Ishikawa (cell line): Measurements from ENCODE around the gene FKBP2.

Source experiments
- CEBPB ChIP-seq: IDR thresholded peaks from 2 replicates; pipeline ENCODE4 v1.6.1; 2012
- CREB1 ChIP-seq: IDR thresholded peaks from 2 replicates; pipeline ENCODE4 v1.6.1; 2012; ENCODE audit warnings: low read depth
- EGR1 ChIP-seq: IDR thresholded peaks from 2 replicates; pipeline ENCODE4 v1.6.1; 2012
- EP300 ChIP-seq: IDR thresholded peaks from 2 replicates; pipeline ENCODE4 v1.6.1; 2012; ENCODE audit warnings: borderline replicate concordance
- FOXM1 ChIP-seq: IDR thresholded peaks from 2 replicates; pipeline ENCODE4 v1.6.1; 2012; ENCODE audit warnings: low read depth, borderline replicate concordance
- NFIC ChIP-seq: IDR thresholded peaks from 2 replicates; pipeline ENCODE4 v1.6.1; 2012
- RAD21 ChIP-seq: IDR thresholded peaks from 2 replicates; pipeline ENCODE4 v1.6.1; 2012; ENCODE audit warnings: low read depth
- TAF1 ChIP-seq: IDR thresholded peaks from 2 replicates; pipeline ENCODE4 v1.6.1; 2012; ENCODE audit warnings: low read depth, mild to moderate bottlenecking
- TCF12 ChIP-seq: IDR thresholded peaks from 2 replicates; pipeline ENCODE4 v1.6.1; 2012; ENCODE audit warnings: low read depth
- TEAD4 ChIP-seq: IDR thresholded peaks from 2 replicates; pipeline ENCODE4 v1.6.1; 2012
- YY1 ChIP-seq: IDR thresholded peaks from 2 replicates; pipeline ENCODE4 v1.6.1; 2012; ENCODE audit warnings: low read depth
- ZBTB7A ChIP-seq: IDR thresholded peaks from 2 replicates; pipeline ENCODE4 v1.6.1; 2012; ENCODE audit warnings: low read depth
- TF ChIP-seq, protein P1 (sequence below): IDR thresholded peaks from 2 replicates; pipeline ENCODE4 v1.6.1; 2012; ENCODE audit warnings: low read depth, mild to moderate bottlenecking
- TF ChIP-seq, protein P2 (sequence below): IDR thresholded peaks from 2 replicates; pipeline ENCODE4 v1.6.1; 2012
- TF ChIP-seq, protein P3 (sequence below): IDR thresholded peaks from 2 replicates; pipeline ENCODE4 v1.6.1; 2012

Gene FKBP2

DNA sequence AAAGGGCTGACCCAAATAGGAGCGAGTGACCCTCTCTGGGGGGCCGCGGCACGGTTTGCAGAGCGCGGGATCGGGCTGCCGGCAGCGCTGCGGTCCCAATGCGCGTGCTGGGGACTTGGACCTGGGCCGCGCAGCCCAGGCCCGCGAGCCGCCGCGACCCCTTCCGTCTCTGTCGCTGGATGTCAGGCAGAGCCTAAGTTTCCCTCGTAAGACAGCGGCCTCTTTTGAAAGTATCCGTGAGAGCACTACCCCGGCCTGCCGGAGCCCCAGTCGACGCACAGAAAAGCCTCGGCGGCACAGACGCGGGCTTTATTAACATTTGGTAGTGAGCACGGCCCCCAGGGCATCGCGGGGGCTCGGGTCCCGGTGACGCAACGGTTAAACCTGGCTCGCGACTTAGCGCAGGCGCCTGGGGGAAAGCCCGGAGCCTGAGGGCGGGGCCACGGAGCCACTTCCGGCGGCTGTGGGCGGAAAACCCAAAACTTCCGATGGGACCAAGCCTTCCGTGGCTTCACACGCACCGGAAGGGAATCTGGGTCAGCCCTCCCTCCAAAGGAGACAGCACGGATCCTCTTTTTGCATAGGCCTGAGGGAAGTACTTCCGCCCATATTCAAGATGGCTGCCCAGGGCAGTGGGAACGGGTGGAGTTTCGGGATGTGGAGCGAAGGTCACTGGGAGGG lies 28.8 kb downstream of the FKBP2 start:
- peak; percentile 76 for TF ChIP-seq CEBPB
- TF ChIP-seq TCF12, result peak; percentile 74
- TF ChIP-seq, protein P1, sequence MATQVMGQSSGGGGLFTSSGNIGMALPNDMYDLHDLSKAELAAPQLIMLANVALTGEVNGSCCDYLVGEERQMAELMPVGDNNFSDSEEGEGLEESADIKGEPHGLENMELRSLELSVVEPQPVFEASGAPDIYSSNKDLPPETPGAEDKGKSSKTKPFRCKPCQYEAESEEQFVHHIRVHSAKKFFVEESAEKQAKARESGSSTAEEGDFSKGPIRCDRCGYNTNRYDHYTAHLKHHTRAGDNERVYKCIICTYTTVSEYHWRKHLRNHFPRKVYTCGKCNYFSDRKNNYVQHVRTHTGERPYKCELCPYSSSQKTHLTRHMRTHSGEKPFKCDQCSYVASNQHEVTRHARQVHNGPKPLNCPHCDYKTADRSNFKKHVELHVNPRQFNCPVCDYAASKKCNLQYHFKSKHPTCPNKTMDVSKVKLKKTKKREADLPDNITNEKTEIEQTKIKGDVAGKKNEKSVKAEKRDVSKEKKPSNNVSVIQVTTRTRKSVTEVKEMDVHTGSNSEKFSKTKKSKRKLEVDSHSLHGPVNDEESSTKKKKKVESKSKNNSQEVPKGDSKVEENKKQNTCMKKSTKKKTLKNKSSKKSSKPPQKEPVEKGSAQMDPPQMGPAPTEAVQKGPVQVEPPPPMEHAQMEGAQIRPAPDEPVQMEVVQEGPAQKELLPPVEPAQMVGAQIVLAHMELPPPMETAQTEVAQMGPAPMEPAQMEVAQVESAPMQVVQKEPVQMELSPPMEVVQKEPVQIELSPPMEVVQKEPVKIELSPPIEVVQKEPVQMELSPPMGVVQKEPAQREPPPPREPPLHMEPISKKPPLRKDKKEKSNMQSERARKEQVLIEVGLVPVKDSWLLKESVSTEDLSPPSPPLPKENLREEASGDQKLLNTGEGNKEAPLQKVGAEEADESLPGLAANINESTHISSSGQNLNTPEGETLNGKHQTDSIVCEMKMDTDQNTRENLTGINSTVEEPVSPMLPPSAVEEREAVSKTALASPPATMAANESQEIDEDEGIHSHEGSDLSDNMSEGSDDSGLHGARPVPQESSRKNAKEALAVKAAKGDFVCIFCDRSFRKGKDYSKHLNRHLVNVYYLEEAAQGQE, result no peak
- peak; percentile 99 for TF ChIP-seq YY1
- TF ChIP-seq NFIC, result peak; percentile 26; the same call in 1 of the 2 replicates
- TF ChIP-seq ZBTB7A, result peak; percentile 92
- TF ChIP-seq RAD21, result no peak
- peak; percentile 8; the same call in 1 of the 2 replicates for TF ChIP-seq TEAD4
- peak; percentile 13; the same call in 1 of the 2 replicates for TF ChIP-seq EP300
- TF ChIP-seq TAF1, result peak; percentile 45
- TF ChIP-seq CREB1, result peak; percentile 44; the same call in 1 of the 2 replicates
- TF ChIP-seq FOXM1, result 0 out of 2 replicates have a peak, but pooled peaks have one; percentile 19
- TF ChIP-seq, protein P2, sequence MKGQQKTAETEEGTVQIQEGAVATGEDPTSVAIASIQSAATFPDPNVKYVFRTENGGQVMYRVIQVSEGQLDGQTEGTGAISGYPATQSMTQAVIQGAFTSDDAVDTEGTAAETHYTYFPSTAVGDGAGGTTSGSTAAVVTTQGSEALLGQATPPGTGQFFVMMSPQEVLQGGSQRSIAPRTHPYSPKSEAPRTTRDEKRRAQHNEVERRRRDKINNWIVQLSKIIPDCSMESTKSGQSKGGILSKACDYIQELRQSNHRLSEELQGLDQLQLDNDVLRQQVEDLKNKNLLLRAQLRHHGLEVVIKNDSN, result peak; percentile 35
- TF ChIP-seq, protein P3, sequence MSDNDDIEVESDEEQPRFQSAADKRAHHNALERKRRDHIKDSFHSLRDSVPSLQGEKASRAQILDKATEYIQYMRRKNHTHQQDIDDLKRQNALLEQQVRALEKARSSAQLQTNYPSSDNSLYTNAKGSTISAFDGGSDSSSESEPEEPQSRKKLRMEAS, result peak; percentile 73
- peak; percentile 91 for TF ChIP-seq EGR1

DNA sequence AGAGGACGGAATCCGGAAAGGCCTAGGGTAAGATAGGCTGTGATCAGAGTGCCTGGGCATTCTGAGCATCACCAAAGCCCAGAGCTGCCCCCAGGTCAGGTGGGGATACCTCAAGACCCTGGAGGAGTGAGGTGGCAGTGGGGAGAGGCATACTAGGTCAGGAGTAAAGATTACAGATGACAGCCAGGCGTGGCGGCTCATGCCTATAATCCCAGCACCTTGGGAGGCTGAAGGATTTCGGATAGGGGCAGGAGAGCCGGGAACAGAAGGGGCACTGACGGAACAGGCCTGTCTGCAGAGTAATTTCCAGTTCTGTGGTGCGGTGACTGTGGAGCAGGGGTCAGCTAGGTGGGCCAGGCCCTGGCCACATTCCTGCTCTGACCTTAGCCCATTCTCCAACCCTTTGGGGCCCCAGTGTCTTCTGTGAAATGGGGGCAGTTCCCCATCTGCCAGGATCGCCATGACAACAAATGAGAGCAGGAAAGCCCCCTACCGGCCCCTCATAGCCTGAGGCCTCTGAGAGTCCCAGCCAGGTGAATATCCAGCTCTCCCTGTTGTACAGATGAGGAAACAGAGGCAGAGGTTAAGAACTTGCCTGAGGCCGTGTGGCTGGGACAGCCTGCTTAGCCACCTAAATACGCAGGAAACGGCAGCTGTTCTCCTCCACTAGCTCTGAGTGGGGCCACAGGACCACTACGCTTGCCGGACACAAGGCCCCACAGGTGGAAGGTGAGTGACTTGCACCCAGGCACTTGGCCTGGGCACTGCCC lies 34.3 kb downstream of the FKBP2 start:
- TF ChIP-seq, protein P1, result no peak

DNA sequence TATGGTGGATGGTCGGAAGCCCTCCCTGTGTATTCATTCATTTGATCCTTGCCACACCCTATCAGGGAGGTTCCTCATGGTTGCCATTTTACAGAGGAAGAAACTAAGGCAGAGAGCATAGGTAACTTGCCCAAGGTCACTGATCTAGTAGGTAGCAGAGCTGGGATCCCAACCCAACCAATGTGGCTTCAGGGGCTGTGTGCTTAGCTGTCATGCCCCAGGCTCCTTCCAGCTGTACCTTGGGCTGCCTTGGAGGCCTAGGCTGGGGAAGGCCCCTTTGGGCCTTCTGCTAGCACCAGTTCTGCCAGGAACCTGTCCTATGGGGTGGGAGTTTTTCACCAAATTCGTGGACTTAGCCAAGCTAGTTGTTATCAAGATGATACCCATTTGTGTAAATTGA lies 34.9 kb downstream of the FKBP2 start:
- TF ChIP-seq NFIC (no peak), TCF12 (no peak)

DNA sequence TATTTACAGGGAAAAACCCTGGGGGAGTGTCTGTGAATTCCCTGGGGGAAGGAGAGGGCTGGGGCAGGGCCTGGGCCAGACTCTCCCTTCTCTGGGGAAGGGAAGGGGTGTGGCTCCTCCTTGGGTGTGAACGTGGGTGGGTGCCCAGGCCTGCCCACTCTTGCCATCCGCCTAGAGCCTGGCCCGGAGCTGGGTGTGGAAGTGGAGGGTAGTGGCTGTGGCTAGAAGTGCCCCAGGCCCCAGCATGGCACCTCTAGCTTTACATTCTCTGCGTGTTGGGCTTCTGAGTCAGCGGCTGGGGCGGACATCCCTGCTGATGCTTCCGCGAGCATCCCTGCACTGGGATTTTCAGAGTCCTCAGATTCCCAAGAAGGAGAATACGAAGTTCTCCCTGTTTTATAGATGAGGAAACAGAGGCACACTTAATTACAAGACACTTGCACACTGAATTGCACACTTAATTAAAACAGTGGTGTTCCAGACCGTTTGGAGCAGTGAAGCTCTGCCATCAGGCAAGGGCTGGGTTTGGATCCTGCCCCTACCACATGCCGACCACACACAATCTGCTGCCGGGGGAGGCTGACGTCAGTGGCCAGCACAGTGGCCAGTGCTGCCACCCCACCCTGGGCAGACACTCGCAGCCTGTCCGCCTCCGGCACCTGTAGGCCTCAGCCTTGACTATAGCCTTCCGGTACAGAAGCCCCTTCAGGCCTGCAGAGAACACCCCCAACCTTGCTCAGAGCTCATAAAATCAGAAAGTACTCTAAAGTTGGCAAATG lies 35.9 kb downstream of the FKBP2 start:
- TF ChIP-seq, protein P3, result no peak
- TF ChIP-seq ZBTB7A (no peak), EGR1 (no peak), CEBPB (no peak), TAF1 (no peak), YY1 (no peak), TEAD4 (no peak), FOXM1 (no peak), NFIC (no peak), TCF12 (no peak), RAD21 (no peak), EP300 (no peak), CREB1 (no peak)
- TF ChIP-seq, protein P1, result no peak
- TF ChIP-seq, protein P2, result no peak
